Ovary (tissue), 3 donors: ENCODE results near the gene CACNG4.

ENCODE experiments used
- EP300 ChIP-seq: sonication (generic); formaldehyde crosslinking; IDR thresholded peaks from one replicate; pipeline ENCODE4 v1.6.1; 2017; ENCODE audit warnings: antibody characterized with exemption
- POLR2A ChIP-seq: fragments of 450-650 bp; IDR thresholded peaks from one replicate; pipeline ENCODE4 v1.6.1; 2017; ENCODE audit warnings: antibody characterized with exemption, mild to moderate bottlenecking, moderate library complexity
- TF ChIP-seq, protein P1 (sequence below), 3 donors: fragments of 450-650 bp in 2 of 3; fragments of 200-600 bp in 1 of 3; IDR thresholded peaks; one replicate each; pipeline versions ENCODE4 v1.5.1 to v1.8.0; 2016 to 2022; ENCODE audit warnings: antibody characterized with exemption in 3 of 3, mild to moderate bottlenecking in 1 of 3
- donor health status: DM: no; HTN: no; CAD: no.

- TF ChIP-seq, protein P1, sequence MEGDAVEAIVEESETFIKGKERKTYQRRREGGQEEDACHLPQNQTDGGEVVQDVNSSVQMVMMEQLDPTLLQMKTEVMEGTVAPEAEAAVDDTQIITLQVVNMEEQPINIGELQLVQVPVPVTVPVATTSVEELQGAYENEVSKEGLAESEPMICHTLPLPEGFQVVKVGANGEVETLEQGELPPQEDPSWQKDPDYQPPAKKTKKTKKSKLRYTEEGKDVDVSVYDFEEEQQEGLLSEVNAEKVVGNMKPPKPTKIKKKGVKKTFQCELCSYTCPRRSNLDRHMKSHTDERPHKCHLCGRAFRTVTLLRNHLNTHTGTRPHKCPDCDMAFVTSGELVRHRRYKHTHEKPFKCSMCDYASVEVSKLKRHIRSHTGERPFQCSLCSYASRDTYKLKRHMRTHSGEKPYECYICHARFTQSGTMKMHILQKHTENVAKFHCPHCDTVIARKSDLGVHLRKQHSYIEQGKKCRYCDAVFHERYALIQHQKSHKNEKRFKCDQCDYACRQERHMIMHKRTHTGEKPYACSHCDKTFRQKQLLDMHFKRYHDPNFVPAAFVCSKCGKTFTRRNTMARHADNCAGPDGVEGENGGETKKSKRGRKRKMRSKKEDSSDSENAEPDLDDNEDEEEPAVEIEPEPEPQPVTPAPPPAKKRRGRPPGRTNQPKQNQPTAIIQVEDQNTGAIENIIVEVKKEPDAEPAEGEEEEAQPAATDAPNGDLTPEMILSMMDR (IDR thresholded peaks at IDR 0.05): no peak
- TF ChIP-seq POLR2A (no peak), EP300 (no peak)
These were observed 42.8 kb downstream of the CACNG4 start for GRCh38 chr17:67007266-67007665.
